ENCODE data around the gene TRPM8. TPM values are rescaled to one million over a fixed set of nuclear protein-coding genes. Genes with fewer than 3 reads are reported as not detected.

Gene TRPM8
- total and polyA plus RNA-seq, 2 experiments from 2014 or later = 0.11 to 0.14 TPM

- H3K4me3 ChIP-seq = no peak overlapping the region
- ATAC-seq = no peak
- H3K36me3 Mint-ChIP-seq (ENCODE audit: low read depth) = no peaks in the 10 kb centered on the region
- H3K4me1 Mint-ChIP-seq = peaks cover 6% of the 10 kb centered on the region; the same call in 2 of the 3 replicates
- peaks cover 2% of the 10 kb centered on the region for H3K27me3 Mint-ChIP-seq (ENCODE audit: insufficient read depth, low read depth, poor library complexity)
- H3K4me1 ChIP-seq (ENCODE audit: insufficient read depth) = no peaks in the 10 kb centered on the region
- H3K27me3 ChIP-seq (ENCODE audit: insufficient read depth) = no peaks in the 10 kb centered on the region
- no peak for TF ChIP-seq EZH2 (IDR thresholded peaks at IDR 0.05; ENCODE audit: low read depth, unreplicated experiment)
- TF ChIP-seq ZNF462 (CRISPR knock-in tag; IDR thresholded peaks at IDR 0.05) = no peak
- TF ChIP-seq ZNF114 (CRISPR knock-in tag; IDR thresholded peaks at IDR 0.05) = no peak
- no peak for TF ChIP-seq CREB1 (CRISPR knock-in tag; IDR thresholded peaks at IDR 0.05; ENCODE audit: low read depth)
- no peak for TF ChIP-seq POLR2AphosphoS5 (IDR thresholded peaks at IDR 0.05; ENCODE audit: low read depth)
- TF ChIP-seq ZNF331 (CRISPR knock-in tag; IDR thresholded peaks at IDR 0.05; ENCODE audit: low read depth) = no peak
- no peak for TF ChIP-seq ETS1 (IDR thresholded peaks at IDR 0.05)
- TF ChIP-seq NANOG (IDR thresholded peaks at IDR 0.05; ENCODE audit: borderline replicate concordance) = no peak
- no peak for TF ChIP-seq CTCF (conservative IDR thresholded peaks at IDR 0.05; ENCODE audit: low read depth in 2 of 2)
- no peak for TF ChIP-seq EZH2phosphoT487 (IDR thresholded peaks at IDR 0.05; ENCODE audit: unreplicated experiment)
- no peak for TF ChIP-seq REST (IDR thresholded peaks at IDR 0.05; ENCODE audit: unreplicated experiment)
- TF ChIP-seq STAT1 (IDR thresholded peaks at IDR 0.05; ENCODE audit: unreplicated experiment) = no peak
- no peak for TF ChIP-seq JUNB (IDR thresholded peaks at IDR 0.05; ENCODE audit: unreplicated experiment)
- H3K27ac Mint-ChIP-seq = no peak overlapping the region
- H3K4me2 ChIP-seq = no peak overlapping the region
- no peaks in the 10 kb centered on the region for H3K9me2 ChIP-seq (ENCODE audit: insufficient read depth)
- no peaks in the 10 kb centered on the region for H4K20me1 ChIP-seq (replicated peaks; ENCODE audit: insufficient read depth)
- no peaks in the 10 kb centered on the region for H3K36me3 ChIP-seq (ENCODE audit: insufficient read depth)
- H3K9me3 Mint-ChIP-seq = no peaks in the 10 kb centered on the region
- no peak overlapping the region for H3K27ac ChIP-seq (ENCODE audit: low read depth)
- no peak overlapping the region for H2AFZ ChIP-seq
- no peaks in the 10 kb centered on the region for H3K79me2 ChIP-seq (replicated peaks; ENCODE audit: insufficient read depth)
- no peak overlapping the region for H3K4me3 Mint-ChIP-seq
- no peak for DNase-seq (ENCODE audit: low spot score)
- no peaks in the 10 kb centered on the region for H3F3A ChIP-seq (replicated peaks; ENCODE audit: low read depth)
These were observed 143.1 kb downstream of the TRPM8 start for GRCh38 chr2:234060236-234060635.

Measured in GM23338 (cell line).